Spleen (tissue), 7 donors: ENCODE data around the gene L3MBTL1.

Experiments
- CTCF ChIP-seq, 11 experiments: fragments of 200-600 bp in 7 of 11; fragments of 450-650 bp in 4 of 11; sonication (generic) in 4 of 11; IDR thresholded peaks in 8 of 11; conservative IDR thresholded peaks in 3 of 11; 1 replicate in 7 of 11; 2 replicates in 4 of 11; pipeline versions ENCODE4 v1.4.0 to v1.8.0; 2016 to 2021; ENCODE audit warnings: antibody characterized with exemption in 11 of 11, inconsistent platforms in 4 of 11, mild to moderate bottlenecking in 1 of 11
- POLR2A ChIP-seq, 3 donors: fragments of 450-650 bp; IDR thresholded peaks; one replicate each; pipeline ENCODE4 v1.5.1; 2017; ENCODE audit warnings: antibody characterized with exemption in 3 of 3, mild to moderate bottlenecking in 1 of 3
- POLR2AphosphoS5 ChIP-seq, 3 donors: sonication (generic); formaldehyde crosslinking; IDR thresholded peaks; one replicate each; pipeline ENCODE4 v1.5.1; 2017; ENCODE audit warnings: antibody characterized with exemption in 3 of 3
- donor health status: DM: no; HTN: no; CAD: no; lungs with moderate emphysema.
- donor health status: DM: no; HTN: no; CAD: no.
- donor health status: DM: no; HTN: no; CAD: no.

- TF ChIP-seq CTCF (IDR thresholded peaks at IDR 0.05 in 8 of 11, conservative IDR thresholded peaks at IDR 0.05 in 3 of 11) (no peak), POLR2AphosphoS5 (IDR thresholded peaks at IDR 0.05) (no peak), POLR2A (IDR thresholded peaks at IDR 0.05) (peak in 1 of 3 donors; percentile 21)
Measured at GRCh38 chr20:43513372-43513930, 6.0 kb downstream of the L3MBTL1 start.
